ENCODE measurements around the gene PSTPIP2.
A peak's percentile ranks its signal among the peaks of the same experiment; 100 is the strongest.

The PSTPIP2 gene

GRCh38 chr18:46037512-46038305 lies 34.4 kb downstream of the PSTPIP2 start:
- no peak overlapping the region for H3K4me3 ChIP-seq (ENCODE audit: low read depth, low read length)
- DNase-seq (ENCODE audit: low read depth), result no peak
- no peak for TF ChIP-seq CTCF (IDR thresholded peaks at IDR 0.05; ENCODE audit: insufficient read depth, low read depth, low read length, missing control alignments)

GRCh38 chr18:46035696-46036680 lies 36.1 kb downstream of the PSTPIP2 start:
- H3K4me3 ChIP-seq (ENCODE audit: low read depth, low read length), result no peak overlapping the region
- no peak for TF ChIP-seq CTCF (IDR thresholded peaks at IDR 0.05; ENCODE audit: insufficient read depth, low read depth, low read length, missing control alignments)
- DNase-seq (ENCODE audit: low read depth), result no peak

GRCh38 chr18:46034230-46034629 lies 37.8 kb downstream of the PSTPIP2 start:
- no peak for DNase-seq (ENCODE audit: low read depth)

GRCh38 chr18:46031741-46032140 lies 40.3 kb downstream of the PSTPIP2 start:
- DNase-seq (ENCODE audit: low read depth), result no peak
- no peak for TF ChIP-seq CTCF (IDR thresholded peaks at IDR 0.05; ENCODE audit: insufficient read depth, low read depth, low read length, missing control alignments)

More at GRCh38 chr18:46034230-46034629, 37.8 kb downstream of the PSTPIP2 start:
- no peak overlapping the region for H3K4me3 ChIP-seq (ENCODE audit: low read depth, low read length)
- no peak for TF ChIP-seq CTCF (IDR thresholded peaks at IDR 0.05; ENCODE audit: insufficient read depth, low read depth, low read length, missing control alignments)

GRCh38 chr18:46028536-46028891 lies 43.5 kb downstream of the PSTPIP2 start:
- no peak for DNase-seq (ENCODE audit: low read depth)
- H3K4me3 ChIP-seq (ENCODE audit: low read depth, low read length), result peak overlapping the region; percentile 69
- no peak for TF ChIP-seq CTCF (IDR thresholded peaks at IDR 0.05; ENCODE audit: insufficient read depth, low read depth, low read length, missing control alignments)

More at GRCh38 chr18:46031741-46032140, 40.3 kb downstream of the PSTPIP2 start:
- no peak overlapping the region for H3K4me3 ChIP-seq (ENCODE audit: low read depth, low read length)

GRCh38 chr18:46019936-46020335 lies 52.1 kb downstream of the PSTPIP2 start:
- DNase-seq (ENCODE audit: low read depth), result no peak
- TF ChIP-seq CTCF (IDR thresholded peaks at IDR 0.05; ENCODE audit: insufficient read depth, low read depth, low read length, missing control alignments), result no peak
- no peak overlapping the region for H3K4me3 ChIP-seq (ENCODE audit: low read depth, low read length)

Data from GM12865 (cell line).